Effector memory CD8-positive, alpha-beta T cell (primary cell): ENCODE measurements around the gene SP6.

Experiments used
- ATAC-seq: fragments of 150-1000 bp; cut with Tn5 transposase; replicated peaks from 2 replicates; pipeline ENCODE4 v1.10.0; 2021; ENCODE audit warnings: mild to moderate bottlenecking, moderate library complexity
- DNase-seq, 3 experiments: peaks; one replicate each; pipeline ENCODE4 v3.0.0; 2021
- H3K27ac Mint-ChIP-seq, 2 donors: one replicate each; pipeline ENCODE4 v1.8.0; 2022; ENCODE audit warnings: mild to moderate bottlenecking in 2 of 2, mixed read lengths in 2 of 2, moderate library complexity in 2 of 2
- H3K27me3 Mint-ChIP-seq, 2 donors: one replicate each; pipeline ENCODE4 v1.8.0; 2022; ENCODE audit warnings: mixed read lengths in 2 of 2
- H3K36me3 Mint-ChIP-seq: one replicate; pipeline ENCODE4 v1.8.0; 2022; ENCODE audit warnings: mild to moderate bottlenecking, moderate library complexity, mixed read lengths; ENCODE audit not compliant: insufficient read depth
- H3K4me1 Mint-ChIP-seq, 2 donors: one replicate each; pipeline ENCODE4 v1.8.0; 2022; ENCODE audit warnings: low read depth in 2 of 2, mixed read lengths in 2 of 2
- H3K4me3 Mint-ChIP-seq, 2 donors: one replicate each; pipeline ENCODE4 v1.8.0; 2022; ENCODE audit warnings: mild to moderate bottlenecking in 2 of 2, mixed read lengths in 2 of 2, moderate library complexity in 2 of 2
- H3K9me3 Mint-ChIP-seq, 2 donors: one replicate each; pipeline ENCODE4 v1.8.0; 2022; ENCODE audit warnings: mixed read lengths in 2 of 2

Gene SP6

GRCh38 chr17:47873200-47874090, 22.5 kb upstream of the SP6 start:
- Mint-ChIP-seq H3K27me3 (peaks cover 64 to 93% of the 10 kb centered on the region in 2 donors), H3K4me3 (no peak overlapping the region), H3K27ac (no peak overlapping the region), H3K36me3 (no peaks in the 10 kb centered on the region), H3K4me1 (no peaks in the 10 kb centered on the region), H3K9me3 (no peaks in the 10 kb centered on the region)
- DNase-seq = no peak
- ATAC-seq = no peak

- Mint-ChIP-seq H3K9me3 (no peaks in the 10 kb centered on the region), H3K4me3 (no peak overlapping the region), H3K36me3 (no peaks in the 10 kb centered on the region), H3K27me3 (peaks cover 64 to 93% of the 10 kb centered on the region in 2 donors), H3K4me1 (no peaks in the 10 kb centered on the region), H3K27ac (no peak overlapping the region)
- DNase-seq (no peak), ATAC-seq (no peak)
Observed at GRCh38 chr17:47872651-47873161, 21.7 kb upstream of the SP6 start.

GRCh38 chr17:47872019-47872650, 21.2 kb upstream of the SP6 start:
- Mint-ChIP-seq H3K4me3 (no peak overlapping the region), H3K27me3 (peaks cover 65 to 92% of the 10 kb centered on the region in 2 donors), H3K9me3 (no peaks in the 10 kb centered on the region), H3K36me3 (no peaks in the 10 kb centered on the region), H3K27ac (no peak overlapping the region), H3K4me1 (no peaks in the 10 kb centered on the region)
- DNase-seq (no peak), ATAC-seq (no peak)

- Mint-ChIP-seq H3K4me1 (no peaks in the 10 kb centered on the region), H3K27ac (no peak overlapping the region), H3K27me3 (peaks cover 65 to 96% of the 10 kb centered on the region in 2 donors), H3K9me3 (no peaks in the 10 kb centered on the region), H3K36me3 (no peaks in the 10 kb centered on the region), H3K4me3 (no peak overlapping the region)
- DNase-seq = no peak
- ATAC-seq = no peak
Observed at GRCh38 chr17:47871048-47871447, 20.1 kb upstream of the SP6 start.

- H3K4me1 Mint-ChIP-seq = no peaks in the 10 kb centered on the region
- H3K9me3 Mint-ChIP-seq = no peaks in the 10 kb centered on the region
- peaks cover 56 to 96% of the 10 kb centered on the region in 2 donors for H3K27me3 Mint-ChIP-seq
- no peak for DNase-seq
- H3K27ac Mint-ChIP-seq = no peak overlapping the region
- no peaks in the 10 kb centered on the region for H3K36me3 Mint-ChIP-seq
- no peak for ATAC-seq
- no peak overlapping the region for H3K4me3 Mint-ChIP-seq
Observed at GRCh38 chr17:47870056-47870455, 19.1 kb upstream of the SP6 start.

GRCh38 chr17:47869114-47869513, 18.2 kb upstream of the SP6 start:
- H3K27me3 Mint-ChIP-seq = peaks cover 46 to 96% of the 10 kb centered on the region in 2 donors
- no peaks in the 10 kb centered on the region for H3K9me3 Mint-ChIP-seq
- H3K4me1 Mint-ChIP-seq = peaks cover 0 to 1% of the 10 kb centered on the region in 2 donors
- H3K36me3 Mint-ChIP-seq = no peaks in the 10 kb centered on the region
- H3K27ac Mint-ChIP-seq = no peak overlapping the region
- ATAC-seq (no peak), DNase-seq (no peak)
- no peak overlapping the region for H3K4me3 Mint-ChIP-seq

- ATAC-seq (no peak), DNase-seq (no peak)
- H3K27ac Mint-ChIP-seq = no peak overlapping the region
- H3K4me1 Mint-ChIP-seq = peaks cover 0 to 1% of the 10 kb centered on the region in 2 donors
- H3K9me3 Mint-ChIP-seq = no peaks in the 10 kb centered on the region
- H3K27me3 Mint-ChIP-seq = peaks cover 35 to 86% of the 10 kb centered on the region in 2 donors
- no peak overlapping the region for H3K4me3 Mint-ChIP-seq
- peaks cover 3% of the 10 kb centered on the region for H3K36me3 Mint-ChIP-seq
Observed at GRCh38 chr17:47867813-47868533, 17.0 kb upstream of the SP6 start.

GRCh38 chr17:47866941-47867340, 16.0 kb upstream of the SP6 start:
- no peak for DNase-seq
- no peak for ATAC-seq
- Mint-ChIP-seq H3K9me3 (no peaks in the 10 kb centered on the region), H3K27ac (no peak overlapping the region), H3K36me3 (peaks cover 6% of the 10 kb centered on the region), H3K4me1 (peaks cover 0 to 1% of the 10 kb centered on the region in 2 donors), H3K27me3 (peaks cover 26 to 75% of the 10 kb centered on the region in 2 donors), H3K4me3 (no peak overlapping the region)

GRCh38 chr17:47864791-47865216, 13.8 kb upstream of the SP6 start:
- no peak overlapping the region for H3K27ac Mint-ChIP-seq
- DNase-seq (no peak), ATAC-seq (no peak)
- peaks cover 6% of the 10 kb centered on the region for H3K36me3 Mint-ChIP-seq
- peaks cover 17 to 64% of the 10 kb centered on the region in 2 donors for H3K27me3 Mint-ChIP-seq
- no peak overlapping the region for H3K4me3 Mint-ChIP-seq
- no peaks in the 10 kb centered on the region for H3K9me3 Mint-ChIP-seq
- peaks cover 0 to 1% of the 10 kb centered on the region in 2 donors for H3K4me1 Mint-ChIP-seq

- no peaks in the 10 kb centered on the region for H3K9me3 Mint-ChIP-seq
- peaks cover 26 to 64% of the 10 kb centered on the region in 2 donors for H3K27me3 Mint-ChIP-seq
- H3K36me3 Mint-ChIP-seq = peaks cover 6% of the 10 kb centered on the region
- peaks cover 0 to 1% of the 10 kb centered on the region in 2 donors for H3K4me1 Mint-ChIP-seq
- H3K4me3 Mint-ChIP-seq = no peak overlapping the region
- ATAC-seq (no peak), DNase-seq (no peak)
- H3K27ac Mint-ChIP-seq = no peak overlapping the region
Observed at GRCh38 chr17:47862621-47863440, 11.9 kb upstream of the SP6 start.

GRCh38 chr17:47860386-47860785, 9.4 kb upstream of the SP6 start:
- Mint-ChIP-seq H3K4me1 (peaks cover 0 to 1% of the 10 kb centered on the region in 2 donors), H3K27ac (no peak overlapping the region), H3K36me3 (peaks cover 6% of the 10 kb centered on the region), H3K9me3 (no peaks in the 10 kb centered on the region), H3K27me3 (peaks cover 41 to 66% of the 10 kb centered on the region in 2 donors), H3K4me3 (no peak overlapping the region)
- no peak for ATAC-seq
- no peak for DNase-seq

GRCh38 chr17:47857551-47858455, 6.8 kb upstream of the SP6 start:
- H3K4me3 Mint-ChIP-seq = no peak overlapping the region
- H3K9me3 Mint-ChIP-seq = no peaks in the 10 kb centered on the region
- no peak for ATAC-seq
- H3K36me3 Mint-ChIP-seq = peaks cover under 1% of the 10 kb centered on the region
- peaks cover 67 to 78% of the 10 kb centered on the region in 2 donors for H3K27me3 Mint-ChIP-seq
- no peaks in the 10 kb centered on the region for H3K4me1 Mint-ChIP-seq
- no peak overlapping the region for H3K27ac Mint-ChIP-seq
- DNase-seq = no peak
